ENCODE results near the gene CFAP45. TPM values are rescaled to one million over a fixed set of nuclear protein-coding genes. Genes with fewer than 3 reads are reported as not detected.

Gene CFAP45
- polyA plus RNA-seq, 5 donors: 1.8 to 12.7 (median 8.2) TPM

GRCh38 chr1:159924025-159924790, 24.2 kb upstream of the CFAP45 start:
- peak; percentile 77 to 78 for DNase-seq

GRCh38 chr1:159923203-159924024, 23.4 kb upstream of the CFAP45 start:
- DNase-seq: peak; percentile 89

DNA sequence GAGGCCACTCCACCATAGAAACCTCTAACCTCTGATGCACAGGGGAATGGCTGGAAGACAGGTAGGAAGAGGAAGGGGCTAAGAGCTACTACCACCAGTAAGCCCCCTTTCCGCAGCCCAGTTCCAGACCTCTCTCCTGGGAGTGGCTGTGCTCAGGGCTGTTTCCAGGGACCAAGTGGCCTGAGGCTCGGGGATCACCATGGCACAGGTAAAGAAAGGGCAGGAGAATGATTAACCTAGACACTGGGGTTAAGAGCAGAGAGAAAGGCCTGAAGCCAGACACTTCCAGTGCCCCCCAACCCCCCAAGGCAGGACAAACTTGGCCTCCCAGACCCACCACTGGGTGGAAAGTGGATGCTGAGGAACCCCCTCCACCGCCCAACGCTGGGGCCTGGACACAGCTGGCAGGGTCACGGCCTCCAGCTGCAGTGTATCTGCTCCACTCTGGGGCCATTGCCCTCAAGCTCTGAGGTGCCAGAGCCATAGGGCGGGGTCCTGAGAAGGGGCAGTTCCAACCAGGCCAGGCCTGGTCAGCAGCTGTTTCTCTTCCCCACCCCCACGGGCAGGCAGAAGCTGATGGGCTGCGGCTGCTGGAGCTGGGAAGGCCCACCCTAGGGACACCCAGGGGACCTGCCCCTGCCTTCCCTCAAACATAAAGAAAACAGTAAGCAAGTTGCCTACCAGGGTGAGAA, 22.7 kb upstream of the CFAP45 start:
- DNase-seq: peak; percentile 97

GRCh38 chr1:159921700-159922504, 21.9 kb upstream of the CFAP45 start:
- DNase-seq: peak; percentile 82 to 86

DNA sequence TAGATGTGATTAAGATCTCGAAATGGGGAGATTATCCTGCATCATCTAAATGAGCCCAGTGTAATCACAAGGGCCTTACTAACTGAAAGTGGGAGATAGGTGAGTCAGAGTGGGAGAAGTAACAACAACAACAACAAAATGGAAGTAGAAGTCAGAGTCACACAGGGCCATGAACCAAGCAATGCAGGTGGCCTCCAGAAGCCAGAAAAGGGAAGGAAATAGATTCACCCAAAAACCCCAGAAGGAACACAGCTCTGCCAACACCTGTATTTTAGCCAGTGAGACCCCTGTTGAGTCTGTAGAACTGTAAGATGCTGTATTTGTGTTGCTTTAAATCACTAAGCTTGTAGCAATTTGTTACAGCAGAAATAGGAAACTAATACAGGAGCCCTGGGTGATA, 21.3 kb upstream of the CFAP45 start:
- no peak for DNase-seq

DNA sequence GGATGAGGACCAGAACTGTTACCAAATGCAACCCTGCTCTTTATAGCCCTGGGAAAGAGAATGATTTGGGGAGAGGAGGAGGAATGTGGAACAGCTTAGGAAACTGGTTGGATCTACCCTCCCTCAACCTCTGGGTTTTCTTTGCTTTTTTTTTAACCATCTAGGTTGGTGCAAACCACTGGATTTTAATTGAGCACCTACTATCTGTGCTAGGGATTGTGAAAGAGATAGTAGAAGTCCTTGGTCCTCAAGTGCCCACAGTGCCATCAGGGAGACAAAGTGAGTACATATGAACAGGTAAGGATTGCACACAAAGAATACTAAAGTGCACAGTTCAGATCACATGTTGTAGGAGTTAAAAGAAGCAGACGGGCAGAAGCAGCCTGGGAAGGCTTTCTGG, 20.7 kb upstream of the CFAP45 start:
- DNase-seq: no peak

- no peak for DNase-seq
Observed at GRCh38 chr1:159920202-159920601, 20.2 kb upstream of the CFAP45 start.

- DNase-seq: no peak
Observed at GRCh38 chr1:159919236-159919865, 19.4 kb upstream of the CFAP45 start.

GRCh38 chr1:159918352-159919200, 18.6 kb upstream of the CFAP45 start:
- no peak for DNase-seq

DNA sequence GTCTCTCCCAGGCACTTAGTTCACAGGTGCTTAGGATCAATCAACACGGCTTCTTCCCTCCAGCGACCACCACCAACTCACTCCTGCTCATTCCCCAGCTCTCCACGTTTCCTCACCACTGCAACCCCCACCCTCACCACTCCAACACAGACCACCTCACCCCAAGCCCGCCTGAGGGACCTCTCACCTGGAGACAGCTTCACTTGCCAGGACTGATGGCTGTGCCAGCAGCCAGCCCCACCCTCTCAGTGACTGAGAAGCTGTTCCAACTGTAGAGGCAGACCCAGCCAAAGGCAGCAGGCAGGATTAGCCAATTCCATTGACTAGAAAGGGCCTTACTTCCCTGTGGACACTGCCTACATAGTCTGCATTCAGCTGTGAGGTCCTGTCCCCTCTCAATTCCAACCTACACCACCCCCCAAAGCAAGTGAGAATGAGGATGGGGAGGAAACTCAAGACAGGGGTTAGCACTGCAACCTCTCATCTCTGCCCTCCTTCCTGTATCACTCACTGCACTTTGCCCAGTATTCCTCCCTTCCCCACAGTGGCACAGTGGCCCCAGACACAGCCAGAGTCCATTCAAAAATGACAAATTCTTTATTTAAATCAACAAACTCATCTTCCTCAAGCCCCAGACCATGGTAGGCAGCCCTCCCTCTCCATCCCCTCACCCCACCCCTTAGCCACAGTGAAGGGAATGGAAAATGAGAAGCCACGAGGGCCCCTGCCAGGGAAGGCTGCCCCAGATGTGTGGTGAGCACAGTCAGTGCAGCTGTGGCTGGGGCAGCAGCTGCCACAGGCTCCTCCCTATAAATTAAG, 17.8 kb upstream of the CFAP45 start:
- DNase-seq: no peak

- no peak for DNase-seq
Observed at GRCh38 chr1:159916242-159917051, 16.5 kb upstream of the CFAP45 start.

GRCh38 chr1:159915571-159916241, 15.7 kb upstream of the CFAP45 start:
- DNase-seq: no peak

GRCh38 chr1:159914252-159915018, 14.5 kb upstream of the CFAP45 start:
- DNase-seq: no peak

- no peak for DNase-seq
Observed at GRCh38 chr1:159913451-159914192, 13.7 kb upstream of the CFAP45 start.

GRCh38 chr1:159911326-159912070, 11.5 kb upstream of the CFAP45 start:
- DNase-seq: no peak
